ENCODE data around the gene PSME3. TPM values are rescaled to one million over a fixed set of nuclear protein-coding genes. Genes with fewer than 3 reads are reported as not detected.

The PSME3 gene
- polyA plus RNA-seq, 1 of the 3 experiments (the other 2 are of a cell fraction), result 139 TPM

GRCh38 chr17:42849451-42850181 is 16.4 kb downstream of the PSME3 start:
- Histone ChIP-seq H3K27ac (ENCODE audit: low read depth in 2 of 2, low read length in 1 of 2) (no peak overlapping the region), H3K9ac (no peak overlapping the region), H3F3A (replicated peaks; ENCODE audit: insufficient read depth) (no peaks in the 10 kb centered on the region), H3K79me2 (ENCODE audit: insufficient read depth) (no peaks in the 10 kb centered on the region), H3K4me2 (no peak overlapping the region), H3K4me1 (ENCODE audit: control insufficient read depth in 1 of 2, insufficient read depth in 2 of 2, low read depth in 1 of 2, low read length in 1 of 2) (peaks cover 0 to 4% of the 10 kb centered on the region in 2 experiments; a peak in 1 of 4 replicates), H2AFZ (ENCODE audit: low read depth) (no peak overlapping the region), H4K20me1 (ENCODE audit: insufficient read depth) (no peaks in the 10 kb centered on the region), H3K36me3 (replicated peaks in 1 of 2; ENCODE audit: control insufficient read depth in 1 of 2, insufficient read depth in 2 of 2, low read length in 1 of 2) (peaks cover 0 to 13% of the 10 kb centered on the region in 2 experiments), H3K27me3 (ENCODE audit: insufficient read depth) (no peaks in the 10 kb centered on the region), H3K4me3 (ENCODE audit: low read depth in 2 of 2, low read length in 1 of 2) (no peak overlapping the region), H3K9me3 (no peaks in the 10 kb centered on the region), H3K9me2 (no peaks in the 10 kb centered on the region)
- ChIA-PET POLR2A (no interaction called here), CTCF (interaction anchor here (0.5 to 2.4 kb wide), 4 partner anchors 26 to 443 kb away, joined by 3 to 7 read pairs (median 3); partner anchors contain the start of gene BECN1)
- no peak for TF ChIP-seq REST (IDR thresholded peaks at IDR 0.05; ENCODE audit: low read depth, low read length)
- no peak for TF ChIP-seq TEAD4 (IDR thresholded peaks at IDR 0.05; ENCODE audit: borderline replicate concordance, insufficient read depth)
- no peak for TF ChIP-seq FOXM1 (IDR thresholded peaks at IDR 0.05; ENCODE audit: low read depth)
- no peak for TF ChIP-seq FOSL2 (IDR thresholded peaks at IDR 0.05; ENCODE audit: borderline replicate concordance, low read depth)
- no peak for TF ChIP-seq TAF1 (IDR thresholded peaks at IDR 0.05; ENCODE audit: borderline replicate concordance, low read depth, low read length)
- TF ChIP-seq MXI1 (IDR thresholded peaks at IDR 0.05; ENCODE audit: low read depth, low read length), result no peak
- TF ChIP-seq, protein P1, sequence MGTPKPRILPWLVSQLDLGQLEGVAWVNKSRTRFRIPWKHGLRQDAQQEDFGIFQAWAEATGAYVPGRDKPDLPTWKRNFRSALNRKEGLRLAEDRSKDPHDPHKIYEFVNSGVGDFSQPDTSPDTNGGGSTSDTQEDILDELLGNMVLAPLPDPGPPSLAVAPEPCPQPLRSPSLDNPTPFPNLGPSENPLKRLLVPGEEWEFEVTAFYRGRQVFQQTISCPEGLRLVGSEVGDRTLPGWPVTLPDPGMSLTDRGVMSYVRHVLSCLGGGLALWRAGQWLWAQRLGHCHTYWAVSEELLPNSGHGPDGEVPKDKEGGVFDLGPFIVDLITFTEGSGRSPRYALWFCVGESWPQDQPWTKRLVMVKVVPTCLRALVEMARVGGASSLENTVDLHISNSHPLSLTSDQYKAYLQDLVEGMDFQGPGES (IDR thresholded peaks at IDR 0.05; ENCODE audit: low read depth, low read length), result no peak
- TF ChIP-seq SIN3A (IDR thresholded peaks at IDR 0.05; ENCODE audit: borderline replicate concordance, low read depth, low read length), result no peak
- DNase-seq, result no peak
- 53% methylated on average over 7 of the region's 8 CpGs for WGBS (ENCODE audit: low lambda C conversion rate)

- no peaks in the 10 kb centered on the region for H3K9me2 ChIP-seq
- ChIA-PET POLR2A (no interaction called here), CTCF (interaction anchor here (1.6 kb wide), 1 partner anchor 26 kb away, joined by 3 read pairs; no protein-coding TSS in a partner anchor)
- no peaks in the 10 kb centered on the region for H4K20me1 ChIP-seq (ENCODE audit: insufficient read depth)
- H3F3A ChIP-seq (replicated peaks; ENCODE audit: insufficient read depth), result no peaks in the 10 kb centered on the region
- 45% methylated on average over 8 of the region's 9 CpGs for WGBS (ENCODE audit: low lambda C conversion rate)
- H3K79me2 ChIP-seq (ENCODE audit: insufficient read depth), result no peaks in the 10 kb centered on the region
- TF ChIP-seq, protein P2, sequence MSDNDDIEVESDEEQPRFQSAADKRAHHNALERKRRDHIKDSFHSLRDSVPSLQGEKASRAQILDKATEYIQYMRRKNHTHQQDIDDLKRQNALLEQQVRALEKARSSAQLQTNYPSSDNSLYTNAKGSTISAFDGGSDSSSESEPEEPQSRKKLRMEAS (IDR thresholded peaks at IDR 0.05; ENCODE audit: low read depth), result no peak
- TF ChIP-seq FOXM1 (IDR thresholded peaks at IDR 0.05; ENCODE audit: low read depth) (no peak), YY1 (IDR thresholded peaks at IDR 0.05; ENCODE audit: low read depth) (no peak), POLR2AphosphoS5 (IDR thresholded peaks at IDR 0.05; ENCODE audit: low read depth, low read length) (no peak), USF1 (IDR thresholded peaks at IDR 0.05; ENCODE audit: borderline replicate concordance, low read depth) (no peak), GATA2 (CRISPR knock-in tag; IDR thresholded peaks at IDR 0.05) (no peak), MEF2A (IDR thresholded peaks at IDR 0.05; ENCODE audit: borderline replicate concordance, low read depth) (no peak), ZBTB33 (IDR thresholded peaks at IDR 0.05; ENCODE audit: borderline replicate concordance, low read depth) (no peak), SMC3 (IDR thresholded peaks at IDR 0.05; ENCODE audit: low read depth, low read length) (no peak), NFIC (IDR thresholded peaks at IDR 0.05; ENCODE audit: borderline replicate concordance) (no peak)
- TF ChIP-seq, protein P1 (IDR thresholded peaks at IDR 0.05; ENCODE audit: low read depth, low read length), result no peak
- peaks cover 0 to under 1% of the 10 kb centered on the region in 2 experiments for H3K36me3 ChIP-seq (replicated peaks in 1 of 2; ENCODE audit: control insufficient read depth in 1 of 2, insufficient read depth in 2 of 2, low read length in 1 of 2)
- H3K4me1 ChIP-seq (ENCODE audit: control insufficient read depth in 1 of 2, insufficient read depth in 2 of 2, low read depth in 1 of 2, low read length in 1 of 2), result peaks cover 0 to 4% of the 10 kb centered on the region in 2 experiments; a peak in 1 of 4 replicates
- H3K27me3 ChIP-seq (ENCODE audit: insufficient read depth), result no peaks in the 10 kb centered on the region
- no peak within 1 kb of the TSS for H3K4me2 ChIP-seq
- H2AFZ ChIP-seq (ENCODE audit: low read depth), result no peak within 1 kb of the TSS
- DNase-seq, result no peak
- H3K9me3 ChIP-seq, result no peaks in the 10 kb centered on the region
- H3K27ac ChIP-seq (ENCODE audit: low read depth in 2 of 2, low read length in 1 of 2), result no peak within 1 kb of the TSS
- no peak within 1 kb of the TSS for H3K9ac ChIP-seq
- H3K4me3 ChIP-seq (ENCODE audit: low read depth in 2 of 2, low read length in 1 of 2), result no peak within 1 kb of the TSS
These were observed 17.8 kb downstream of the PSME3 start, which contains the start of gene AOC3 for GRCh38 chr17:42850954-42851353. Gene AOC3, plus strand, starts transcription at chr17:42851199. Its CDS starts 145 bp downstream, at chr17:42851344.
